Effector CD4-positive, alpha-beta T cell (primary cell): ENCODE measurements around the gene SYTL1.

Experiments
- DNase-seq: peaks from one replicate; pipeline ENCODE4 v3.0.0-alpha.2; 2020

SYTL1 gene

GRCh38 chr1:27349784-27350662, 8.2 kb downstream of the SYTL1 start:
- no peak for DNase-seq

- DNase-seq = no peak
These were observed 9.1 kb downstream of the SYTL1 start for GRCh38 chr1:27350663-27351540.

GRCh38 chr1:27351541-27352107, 9.8 kb downstream of the SYTL1 start:
- DNase-seq = no peak

GRCh38 chr1:27353166-27353565, 11.3 kb downstream of the SYTL1 start:
- DNase-seq = no peak

- no peak for DNase-seq
These were observed 11.8 kb downstream of the SYTL1 start for GRCh38 chr1:27353629-27354028.

- no peak for DNase-seq
These were observed 13.9 kb downstream of the SYTL1 start for GRCh38 chr1:27355683-27356082.

- no peak for DNase-seq
These were observed 14.4 kb downstream of the SYTL1 start for GRCh38 chr1:27356277-27356618.

GRCh38 chr1:27356619-27357280, 14.9 kb downstream of the SYTL1 start:
- DNase-seq = peak; percentile 17

GRCh38 chr1:27357281-27358037, 15.6 kb downstream of the SYTL1 start:
- DNase-seq = peak; percentile 75

- no peak for DNase-seq
These were observed 16.5 kb downstream of the SYTL1 start for GRCh38 chr1:27358038-27358927.

GRCh38 chr1:27358928-27359313, 17.1 kb downstream of the SYTL1 start:
- no peak for DNase-seq

- DNase-seq = no peak
These were observed 18.0 kb downstream of the SYTL1 start for GRCh38 chr1:27359822-27360158.

GRCh38 chr1:27360159-27361043, 18.6 kb downstream of the SYTL1 start:
- DNase-seq = peak; percentile 52

- DNase-seq = no peak
These were observed 19.2 kb downstream of the SYTL1 start for GRCh38 chr1:27361044-27361402.

- DNase-seq = no peak
These were observed 19.7 kb downstream of the SYTL1 start for GRCh38 chr1:27361553-27361952.

- no peak for DNase-seq
These were observed 22.2 kb downstream of the SYTL1 start for GRCh38 chr1:27363766-27364695.

GRCh38 chr1:27364696-27365371, 23.0 kb downstream of the SYTL1 start:
- no peak for DNase-seq

GRCh38 chr1:27365372-27366112, 23.7 kb downstream of the SYTL1 start:
- DNase-seq = peak; percentile 65
